ENCODE measurements around the gene SLC5A1.

DNA sequence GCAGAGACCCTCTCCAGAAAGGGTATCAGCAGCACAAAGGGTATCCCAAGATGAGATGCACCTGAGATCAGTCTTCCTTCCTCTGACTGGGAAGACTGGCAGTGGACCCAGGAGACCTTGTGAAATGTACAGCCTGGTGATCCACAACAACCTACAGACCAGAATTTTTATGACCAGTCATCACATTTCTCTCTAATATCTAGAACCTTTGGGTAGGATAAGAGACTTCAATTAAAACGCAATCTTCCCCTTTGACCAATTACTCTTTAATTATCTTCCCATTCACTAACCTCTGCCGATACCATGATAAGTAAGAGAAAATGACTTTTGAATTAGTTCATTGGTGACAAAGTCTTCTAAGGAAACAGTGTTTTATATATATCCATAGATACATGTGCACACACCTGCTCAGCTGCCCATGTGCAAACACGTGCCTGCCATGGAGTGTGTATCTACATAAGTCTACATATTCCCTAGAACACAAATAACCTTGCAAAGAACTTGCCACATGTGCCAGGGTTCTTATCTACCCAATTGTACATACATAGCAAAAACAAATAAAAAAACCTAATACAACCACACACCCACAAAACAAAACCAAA, 44.2 kb upstream of the SLC5A1 start:
- no peak for TF ChIP-seq EZH2phosphoT487 (conservative IDR thresholded peaks at IDR 0.05; ENCODE audit: low read length)
- TF ChIP-seq, protein P1, sequence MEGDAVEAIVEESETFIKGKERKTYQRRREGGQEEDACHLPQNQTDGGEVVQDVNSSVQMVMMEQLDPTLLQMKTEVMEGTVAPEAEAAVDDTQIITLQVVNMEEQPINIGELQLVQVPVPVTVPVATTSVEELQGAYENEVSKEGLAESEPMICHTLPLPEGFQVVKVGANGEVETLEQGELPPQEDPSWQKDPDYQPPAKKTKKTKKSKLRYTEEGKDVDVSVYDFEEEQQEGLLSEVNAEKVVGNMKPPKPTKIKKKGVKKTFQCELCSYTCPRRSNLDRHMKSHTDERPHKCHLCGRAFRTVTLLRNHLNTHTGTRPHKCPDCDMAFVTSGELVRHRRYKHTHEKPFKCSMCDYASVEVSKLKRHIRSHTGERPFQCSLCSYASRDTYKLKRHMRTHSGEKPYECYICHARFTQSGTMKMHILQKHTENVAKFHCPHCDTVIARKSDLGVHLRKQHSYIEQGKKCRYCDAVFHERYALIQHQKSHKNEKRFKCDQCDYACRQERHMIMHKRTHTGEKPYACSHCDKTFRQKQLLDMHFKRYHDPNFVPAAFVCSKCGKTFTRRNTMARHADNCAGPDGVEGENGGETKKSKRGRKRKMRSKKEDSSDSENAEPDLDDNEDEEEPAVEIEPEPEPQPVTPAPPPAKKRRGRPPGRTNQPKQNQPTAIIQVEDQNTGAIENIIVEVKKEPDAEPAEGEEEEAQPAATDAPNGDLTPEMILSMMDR (IDR thresholded peaks at IDR 0.05; ENCODE audit: insufficient read depth, low read length, poor library complexity, severe bottlenecking), result no peak

Data from SU-DHL-6 (cell line).